ENCODE measurements around the gene FAAP20. TPM values are rescaled to one million over a fixed set of nuclear protein-coding genes. Genes with fewer than 3 reads are reported as not detected.

Gene FAAP20
- total and polyA plus RNA-seq, 2 experiments from 2014 or later, result 130 to 188 TPM

GRCh38 chr1:2195785-2196184 is 1.2 kb upstream of the FAAP20 start:
- peaks cover 49% of the 10 kb centered on the region for H3K4me1 ChIP-seq (ENCODE audit: low read depth)
- TF ChIP-seq CTCF (IDR thresholded peaks at IDR 0.05; ENCODE audit: low read depth, low read length), result no peak

GRCh38 chr1:2194898-2195673 is 514 bp upstream of the FAAP20 start:
- peak; percentile 88 for TF ChIP-seq CTCF (IDR thresholded peaks at IDR 0.05; ENCODE audit: low read depth, low read length)
- Histone ChIP-seq H3K27ac (peak overlapping the region; percentile 66), H3K4me3 (peak overlapping the region; percentile 69), H3K36me3 (no peaks in the 10 kb centered on the region), H3K27me3 (no peaks in the 10 kb centered on the region), H3K9me3 (ENCODE audit: low read depth) (no peaks in the 10 kb centered on the region), H3K4me1 (ENCODE audit: low read depth) (peaks cover 49% of the 10 kb centered on the region)
- DNase-seq (ENCODE audit: low read depth in 1 of 2, low spot score in 1 of 2), result peak; percentile 88 to 92

More at GRCh38 chr1:2195785-2196184, 1.2 kb upstream of the FAAP20 start:
- no peak overlapping the region for H3K4me3 ChIP-seq
- no peaks in the 10 kb centered on the region for H3K36me3 ChIP-seq
- peak overlapping the region; percentile 66 for H3K27ac ChIP-seq
- no peaks in the 10 kb centered on the region for H3K27me3 ChIP-seq
- no peaks in the 10 kb centered on the region for H3K9me3 ChIP-seq (ENCODE audit: low read depth)
- no peak for DNase-seq (ENCODE audit: low read depth in 1 of 2, low spot score in 1 of 2)

- H3K36me3 ChIP-seq, result no peaks in the 10 kb centered on the region
- H3K4me3 ChIP-seq, result peak overlapping the region; percentile 69
- H3K4me1 ChIP-seq (ENCODE audit: low read depth), result peaks cover 45% of the 10 kb centered on the region
- DNase-seq (ENCODE audit: low read depth in 1 of 2, low spot score in 1 of 2), result no peak
- TF ChIP-seq CTCF (IDR thresholded peaks at IDR 0.05; ENCODE audit: low read depth, low read length), result no peak
- no peaks in the 10 kb centered on the region for H3K9me3 ChIP-seq (ENCODE audit: low read depth)
- H3K27me3 ChIP-seq, result no peaks in the 10 kb centered on the region
- H3K27ac ChIP-seq, result peak overlapping the region; percentile 13
Measured at GRCh38 chr1:2193514-2194281, 874 bp downstream of the FAAP20 start.

GRCh38 chr1:2192031-2192995 is 2.3 kb downstream of the FAAP20 start:
- H3K27ac ChIP-seq, result peak overlapping the region; percentile 69

More at GRCh38 chr1:2192031-2192995, 2.3 kb downstream of the FAAP20 start:
- no peak for TF ChIP-seq CTCF (IDR thresholded peaks at IDR 0.05; ENCODE audit: low read depth, low read length)
- Histone ChIP-seq H3K4me3 (no peak overlapping the region), H3K9me3 (ENCODE audit: low read depth) (no peaks in the 10 kb centered on the region), H3K27me3 (no peaks in the 10 kb centered on the region), H3K4me1 (ENCODE audit: low read depth) (peaks cover 31% of the 10 kb centered on the region), H3K36me3 (no peaks in the 10 kb centered on the region)
- DNase-seq (ENCODE audit: low read depth in 1 of 2, low spot score in 1 of 2), result peak in 1 of 2 donors; percentile 94

Measured in cardiac muscle cell (in vitro differentiated cells and primary cell).